Endothelial cell of umbilical vein (primary cell): Measurements from ENCODE around the gene PPP1R9A.

Experiments used
- JUN ChIP-seq: IDR thresholded peaks from 2 replicates; pipeline ENCODE4 v1.6.1; 2011; ENCODE audit warnings: borderline replicate concordance, low read depth; ENCODE audit not compliant: insufficient read length, insufficient read depth
- MAX ChIP-seq: IDR thresholded peaks from 2 replicates; pipeline ENCODE4 v1.6.1; 2011; ENCODE audit not compliant: insufficient read depth, insufficient read length
- MYC ChIP-seq: IDR thresholded peaks from one replicate; pipeline ENCODE4 v1.6.1; 2011; ENCODE audit warnings: mild to moderate bottlenecking, low read depth, low read length
- POLR2A ChIP-seq: IDR thresholded peaks from 2 replicates; pipeline ENCODE4 v1.6.1; 2012; ENCODE audit warnings: low read depth, mild to moderate bottlenecking, control low read depth, low read length
- TF ChIP-seq, protein P1 (sequence below), 2 donors: IDR thresholded peaks; 1 replicate in 1 of 2; 2 replicates in 1 of 2; pipeline ENCODE4 v1.5.1; 2011; ENCODE audit warnings: low read length in 2 of 2, mild to moderate bottlenecking in 2 of 2, moderate library complexity in 2 of 2, control low read depth in 1 of 2, inconsistent platforms in 1 of 2, low read depth in 1 of 2; ENCODE audit not compliant: insufficient read depth in 1 of 2; ENCODE audit errors: extremely low read depth in 1 of 2

GRCh38 chr7:95219721-95220120 lies 312.3 kb downstream of the PPP1R9A start:
- TF ChIP-seq, protein P1, sequence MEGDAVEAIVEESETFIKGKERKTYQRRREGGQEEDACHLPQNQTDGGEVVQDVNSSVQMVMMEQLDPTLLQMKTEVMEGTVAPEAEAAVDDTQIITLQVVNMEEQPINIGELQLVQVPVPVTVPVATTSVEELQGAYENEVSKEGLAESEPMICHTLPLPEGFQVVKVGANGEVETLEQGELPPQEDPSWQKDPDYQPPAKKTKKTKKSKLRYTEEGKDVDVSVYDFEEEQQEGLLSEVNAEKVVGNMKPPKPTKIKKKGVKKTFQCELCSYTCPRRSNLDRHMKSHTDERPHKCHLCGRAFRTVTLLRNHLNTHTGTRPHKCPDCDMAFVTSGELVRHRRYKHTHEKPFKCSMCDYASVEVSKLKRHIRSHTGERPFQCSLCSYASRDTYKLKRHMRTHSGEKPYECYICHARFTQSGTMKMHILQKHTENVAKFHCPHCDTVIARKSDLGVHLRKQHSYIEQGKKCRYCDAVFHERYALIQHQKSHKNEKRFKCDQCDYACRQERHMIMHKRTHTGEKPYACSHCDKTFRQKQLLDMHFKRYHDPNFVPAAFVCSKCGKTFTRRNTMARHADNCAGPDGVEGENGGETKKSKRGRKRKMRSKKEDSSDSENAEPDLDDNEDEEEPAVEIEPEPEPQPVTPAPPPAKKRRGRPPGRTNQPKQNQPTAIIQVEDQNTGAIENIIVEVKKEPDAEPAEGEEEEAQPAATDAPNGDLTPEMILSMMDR (IDR thresholded peaks at IDR 0.05; ENCODE audit: extremely low read depth in 1 of 2, insufficient read depth in 1 of 2, low read depth in 1 of 2, low read length in 2 of 2): no peak
- TF ChIP-seq JUN (no peak), POLR2A (no peak), MYC (no peak), MAX (no peak)
